Measurements from ENCODE around the gene SYNM. TPM values are rescaled to one million over a fixed set of nuclear protein-coding genes. Genes with fewer than 3 reads are reported as not detected.
"Not testable (repeated sequence)": the region's sequence is repeated elsewhere in the genome, so short reads cannot be mapped to it uniquely, and the experiment has no call there.

SYNM gene
- total RNA-seq, 1 experiment from 2014 or later, result 0.12 TPM

DNA sequence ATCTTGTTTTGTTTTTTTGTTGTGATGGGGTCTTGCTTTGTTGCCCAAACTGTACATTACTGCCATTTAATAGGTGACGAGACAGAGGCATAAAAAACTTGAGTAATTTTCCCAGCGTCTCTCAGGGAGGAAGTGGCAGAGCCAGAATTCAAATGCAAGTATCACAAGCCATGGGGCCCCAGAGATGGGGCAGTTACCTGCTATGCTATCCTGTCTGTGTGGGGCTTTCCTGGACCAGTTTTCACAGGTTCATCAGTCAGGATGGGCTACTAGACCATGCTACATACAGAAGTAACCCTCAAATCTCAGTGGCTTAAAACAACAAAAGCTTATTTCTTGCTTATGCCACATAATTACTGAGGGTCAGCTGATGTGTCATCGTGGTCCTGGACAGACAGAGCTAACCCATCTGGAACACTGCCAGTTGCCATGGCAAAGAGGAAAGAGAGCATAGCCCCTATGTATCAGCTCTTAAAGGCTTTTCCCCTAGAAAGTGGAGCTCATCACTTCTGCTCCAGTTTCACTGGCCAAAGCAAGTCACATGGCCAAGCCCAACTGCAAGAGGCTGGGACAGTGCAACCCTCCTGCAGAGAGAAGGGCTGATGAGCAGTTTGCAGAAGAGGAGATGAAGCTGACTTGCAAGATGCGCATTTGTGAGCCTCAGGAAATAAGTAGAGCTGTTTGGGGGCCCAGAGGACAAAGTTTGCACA lies 31.7 kb upstream of the SYNM start:
- ChIA-PET CTCF (interaction anchor here (0.6 to 3.8 kb wide), 6 partner anchors 10 to 631 kb away, joined by 3 to 24 read pairs (median 4); no protein-coding TSS in a partner anchor), POLR2A (interaction anchor here (1.8 kb wide), 1 partner anchor 11 kb away, joined by 7 read pairs; no protein-coding TSS in a partner anchor)
- intact Hi-C loops (cut with micrococcal nuclease), result loop anchor here (10.0 kb wide), 1 partner anchor 298 kb away; no protein-coding TSS in a partner anchor
- H3K27ac Mint-ChIP-seq (ENCODE audit: low read depth, unreplicated experiment), result no peak overlapping the region
- TF ChIP-seq, protein P1, sequence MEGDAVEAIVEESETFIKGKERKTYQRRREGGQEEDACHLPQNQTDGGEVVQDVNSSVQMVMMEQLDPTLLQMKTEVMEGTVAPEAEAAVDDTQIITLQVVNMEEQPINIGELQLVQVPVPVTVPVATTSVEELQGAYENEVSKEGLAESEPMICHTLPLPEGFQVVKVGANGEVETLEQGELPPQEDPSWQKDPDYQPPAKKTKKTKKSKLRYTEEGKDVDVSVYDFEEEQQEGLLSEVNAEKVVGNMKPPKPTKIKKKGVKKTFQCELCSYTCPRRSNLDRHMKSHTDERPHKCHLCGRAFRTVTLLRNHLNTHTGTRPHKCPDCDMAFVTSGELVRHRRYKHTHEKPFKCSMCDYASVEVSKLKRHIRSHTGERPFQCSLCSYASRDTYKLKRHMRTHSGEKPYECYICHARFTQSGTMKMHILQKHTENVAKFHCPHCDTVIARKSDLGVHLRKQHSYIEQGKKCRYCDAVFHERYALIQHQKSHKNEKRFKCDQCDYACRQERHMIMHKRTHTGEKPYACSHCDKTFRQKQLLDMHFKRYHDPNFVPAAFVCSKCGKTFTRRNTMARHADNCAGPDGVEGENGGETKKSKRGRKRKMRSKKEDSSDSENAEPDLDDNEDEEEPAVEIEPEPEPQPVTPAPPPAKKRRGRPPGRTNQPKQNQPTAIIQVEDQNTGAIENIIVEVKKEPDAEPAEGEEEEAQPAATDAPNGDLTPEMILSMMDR (IDR thresholded peaks at IDR 0.05; ENCODE audit: unreplicated experiment), result no peak
- no peak for DNase-seq (ENCODE audit: unreplicated experiment)
- no peaks in the 10 kb centered on the region for H3K9me3 Mint-ChIP-seq (ENCODE audit: unreplicated experiment)
- no TSS peak for BruUV-seq (replicated peaks)
- H3K36me3 Mint-ChIP-seq (ENCODE audit: insufficient read depth, unreplicated experiment), result peaks cover 5% of the 10 kb centered on the region
- H3K4me3 Mint-ChIP-seq (ENCODE audit: unreplicated experiment), result no peak overlapping the region
- H3K27me3 Mint-ChIP-seq (ENCODE audit: insufficient read depth, unreplicated experiment), result no peaks in the 10 kb centered on the region
- H3K4me1 Mint-ChIP-seq (ENCODE audit: insufficient read depth, unreplicated experiment), result peaks cover 6% of the 10 kb centered on the region

DNA sequence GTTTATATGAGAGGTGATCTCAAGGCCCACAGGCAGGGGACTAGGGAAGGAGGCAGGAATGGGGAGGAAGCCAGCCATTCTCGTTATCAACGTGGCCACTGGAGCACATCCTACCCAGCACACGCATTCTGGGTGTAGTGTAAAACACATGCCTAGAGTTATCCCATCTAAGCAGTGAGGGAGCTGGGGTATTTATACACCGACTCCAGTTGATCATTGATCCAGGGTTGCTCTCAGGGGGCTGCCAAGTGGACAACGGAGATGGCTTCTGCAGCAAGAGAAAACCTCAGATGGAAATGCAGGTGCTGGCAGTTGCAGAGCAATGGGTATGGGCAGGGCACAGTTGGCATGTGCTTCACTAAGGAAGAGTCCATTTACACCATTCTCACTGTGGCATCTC lies 30.4 kb upstream of the SYNM start:
- DNase-seq (ENCODE audit: unreplicated experiment), result no peak
- no peaks in the 10 kb centered on the region for H3K9me3 Mint-ChIP-seq (ENCODE audit: unreplicated experiment)
- no peaks in the 10 kb centered on the region for H3K36me3 Mint-ChIP-seq (ENCODE audit: insufficient read depth, unreplicated experiment)
- H3K4me3 Mint-ChIP-seq (ENCODE audit: unreplicated experiment), result no peak overlapping the region
- H3K27me3 Mint-ChIP-seq (ENCODE audit: insufficient read depth, unreplicated experiment), result no peaks in the 10 kb centered on the region
- H3K27ac Mint-ChIP-seq (ENCODE audit: low read depth, unreplicated experiment), result no peak overlapping the region
- TF ChIP-seq, protein P1 (IDR thresholded peaks at IDR 0.05; ENCODE audit: unreplicated experiment), result no peak
- peaks cover 6% of the 10 kb centered on the region for H3K4me1 Mint-ChIP-seq (ENCODE audit: insufficient read depth, unreplicated experiment)
- intact Hi-C loops (cut with micrococcal nuclease), result loop anchor here (10.0 kb wide), 1 partner anchor 300 kb away; no protein-coding TSS in a partner anchor
- no TSS peak for BruUV-seq (replicated peaks)
- ChIA-PET CTCF (interaction anchor here (0.6 to 3.9 kb wide), 5 partner anchors 12 to 631 kb away, joined by 3 to 29 read pairs (median 7); no protein-coding TSS in a partner anchor), POLR2A (no interaction called here)

DNA sequence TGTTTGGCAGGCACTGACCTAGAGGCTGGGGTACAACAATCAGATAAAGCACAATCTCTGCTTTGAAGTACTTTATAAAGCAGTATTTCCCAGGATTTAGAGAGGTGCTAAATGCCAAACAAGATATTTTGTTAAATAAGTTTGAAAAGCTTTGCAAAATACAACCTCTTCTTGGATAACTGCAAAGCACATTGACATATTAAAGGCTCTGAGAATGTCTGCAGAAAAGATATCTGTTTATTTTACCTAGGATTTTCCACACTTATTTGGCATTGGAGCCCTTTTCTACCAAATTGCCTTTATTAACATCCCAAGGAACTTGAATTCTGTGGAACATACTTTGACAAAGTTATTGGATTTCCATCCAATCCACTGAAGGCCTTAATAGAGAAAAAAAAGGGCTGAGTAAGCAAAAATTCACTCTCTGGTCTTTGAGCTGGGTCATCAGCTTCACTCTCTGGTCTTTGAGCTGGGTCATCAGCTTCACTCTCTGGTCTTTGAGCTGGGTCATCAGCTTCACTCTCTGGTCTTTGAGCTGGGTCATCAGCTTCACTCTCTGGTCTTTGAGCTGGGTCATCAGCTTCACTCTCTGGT lies 29.7 kb upstream of the SYNM start:
- H3K9me3 Mint-ChIP-seq (ENCODE audit: unreplicated experiment); H3K36me3 Mint-ChIP-seq (ENCODE audit: insufficient read depth, unreplicated experiment); BruUV-seq (replicated peaks); H3K27ac Mint-ChIP-seq (ENCODE audit: low read depth, unreplicated experiment); H3K4me3 Mint-ChIP-seq (ENCODE audit: unreplicated experiment); H3K4me1 Mint-ChIP-seq (ENCODE audit: insufficient read depth, unreplicated experiment); DNase-seq (ENCODE audit: unreplicated experiment); H3K27me3 Mint-ChIP-seq (ENCODE audit: insufficient read depth, unreplicated experiment): not testable (repeated sequence)
- ChIA-PET POLR2A (interaction anchor here (1.1 to 1.3 kb wide), 2 partner anchors 202 to 556 kb away, joined by 3 read pairs; no protein-coding TSS in a partner anchor), CTCF (interaction anchor here (0.6 to 3.9 kb wide), 17 partner anchors 9 to 647 kb away, joined by 3 to 29 read pairs (median 6); no protein-coding TSS in a partner anchor)
- intact Hi-C loops (cut with micrococcal nuclease), result loop anchor here (5.0 to 10.0 kb wide), 2 partner anchors 163 to 300 kb away; no protein-coding TSS in a partner anchor

DNA sequence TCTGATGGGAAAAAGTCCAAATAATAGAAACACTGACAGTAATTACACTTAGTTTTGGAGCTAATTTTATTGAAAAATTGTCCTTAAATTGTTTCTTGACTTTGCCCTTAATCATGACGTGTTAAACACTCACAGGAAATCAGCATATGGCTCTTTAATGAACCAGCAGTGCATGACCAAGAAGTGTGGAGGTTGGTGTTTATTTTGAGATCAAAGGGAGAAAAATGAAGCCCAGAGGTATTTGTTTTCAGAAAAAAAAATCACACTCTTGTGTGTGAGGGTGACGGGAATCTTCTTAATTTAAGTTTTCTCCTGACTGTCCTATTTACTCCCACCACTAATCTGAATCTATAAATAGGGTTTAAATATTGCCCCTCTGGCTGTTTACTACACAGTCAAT lies 28.8 kb upstream of the SYNM start:
- BruUV-seq (replicated peaks), result no TSS peak
- no peak for DNase-seq (ENCODE audit: unreplicated experiment)
- H3K27ac Mint-ChIP-seq (ENCODE audit: low read depth, unreplicated experiment), result no peak overlapping the region
- peaks cover 6% of the 10 kb centered on the region for H3K4me1 Mint-ChIP-seq (ENCODE audit: insufficient read depth, unreplicated experiment)
- ChIA-PET POLR2A (interaction anchor here (0.6 to 1.7 kb wide), 9 partner anchors 194 to 641 kb away, joined by 3 to 5 read pairs (median 4); no protein-coding TSS in a partner anchor), CTCF (interaction anchor here (0.6 to 3.9 kb wide), 52 partner anchors 8 to 1438 kb away, joined by 3 to 29 read pairs (median 4); no protein-coding TSS in a partner anchor)
- no peak overlapping the region for H3K4me3 Mint-ChIP-seq (ENCODE audit: unreplicated experiment)
- peaks cover 7% of the 10 kb centered on the region for H3K27me3 Mint-ChIP-seq (ENCODE audit: insufficient read depth, unreplicated experiment)
- H3K36me3 Mint-ChIP-seq (ENCODE audit: insufficient read depth, unreplicated experiment), result no peaks in the 10 kb centered on the region
- no peaks in the 10 kb centered on the region for H3K9me3 Mint-ChIP-seq (ENCODE audit: unreplicated experiment)
- intact Hi-C loops (cut with micrococcal nuclease), result loop anchor here (1.0 to 10.0 kb wide), 6 partner anchors 164 to 634 kb away; no protein-coding TSS in a partner anchor
- TF ChIP-seq, protein P1 (IDR thresholded peaks at IDR 0.05; ENCODE audit: unreplicated experiment), result no peak
